ENCODE data around the gene EPHA3.

GRCh38 chr3:89098964-89099585 lies 8.3 kb upstream of the EPHA3 start:
- TF ChIP-seq POLR2A (IDR thresholded peaks at IDR 0.05), result no peak
- TF ChIP-seq CTCF (IDR thresholded peaks at IDR 0.05), result peak; percentile 75 to 93 (median 85)

Measured in body of pancreas (tissue), 4 donors.